HG03175 (cell line): Measurements from ENCODE around the gene NPBWR2.
A peak's percentile ranks its signal among the peaks of the same experiment; 100 is the strongest.
"Not testable (repeated sequence)": the region's sequence is repeated elsewhere in the genome, so short reads cannot be mapped to it uniquely, and the experiment has no call there.

Source experiments
- ATAC-seq: cut with Tn5 transposase; IDR thresholded peaks from one replicate; pipeline ENCODE4 v1.9.1; 2021; ENCODE audit warnings: mild to moderate bottlenecking, moderate library complexity; ENCODE audit not compliant: unreplicated experiment

The NPBWR2 gene

GRCh38 chr20:64087226-64087825 lies 20.0 kb downstream of the NPBWR2 start:
- ATAC-seq, result not testable (repeated sequence)

GRCh38 chr20:64086801-64087200 lies 20.6 kb downstream of the NPBWR2 start:
- ATAC-seq, result no peak

- ATAC-seq, result no peak
These were observed 22.6 kb downstream of the NPBWR2 start for GRCh38 chr20:64084685-64085152.

- ATAC-seq, result no peak
These were observed 23.3 kb downstream of the NPBWR2 start, which contains the start of gene LKAAEAR1 for GRCh38 chr20:64083804-64084684. Gene LKAAEAR1 (minus strand): TSS chr20:64084398. CDS start chr20:64084219, 179 bp downstream.

- ATAC-seq, result no peak
These were observed 24.0 kb downstream of the NPBWR2 start for GRCh38 chr20:64083378-64083803.

GRCh38 chr20:64082820-64083377 lies 24.5 kb downstream of the NPBWR2 start:
- ATAC-seq, result no peak

GRCh38 chr20:64082126-64082731 lies 25.1 kb downstream of the NPBWR2 start:
- ATAC-seq, result no peak

GRCh38 chr20:64081624-64081964 lies 25.8 kb downstream of the NPBWR2 start:
- ATAC-seq, result no peak

GRCh38 chr20:64080813-64081623 lies 26.3 kb downstream of the NPBWR2 start:
- ATAC-seq, result no peak

GRCh38 chr20:64080013-64080812 lies 27.2 kb downstream of the NPBWR2 start, which contains the start of gene OPRL1:
Gene OPRL1 (plus strand): TSS chr20:64080082. CDS start chr20:64092721, 12,639 bp downstream.
- no peak for ATAC-seq

- ATAC-seq, result peak; percentile 38
These were observed 27.9 kb downstream of the NPBWR2 start, which contains the start of gene RGS19 for GRCh38 chr20:64079273-64080012. Gene RGS19 (minus strand): TSS chr20:64079518. CDS start chr20:64076886, 2,632 bp downstream.

GRCh38 chr20:64078934-64079272 lies 28.5 kb downstream of the NPBWR2 start:
- ATAC-seq, result no peak

GRCh38 chr20:64077876-64078551 lies 29.4 kb downstream of the NPBWR2 start:
- peak; percentile 32 for ATAC-seq

GRCh38 chr20:64077541-64077875 lies 29.9 kb downstream of the NPBWR2 start:
- ATAC-seq, result no peak

- ATAC-seq, result no peak
These were observed 30.3 kb downstream of the NPBWR2 start for GRCh38 chr20:64077094-64077493.

GRCh38 chr20:64076061-64076997 lies 31.0 kb downstream of the NPBWR2 start:
- ATAC-seq, result no peak

GRCh38 chr20:64075556-64075955 lies 31.8 kb downstream of the NPBWR2 start:
- no peak for ATAC-seq
